Occipital lobe (tissue), 3 donors: ENCODE results near the gene CCDC137. TPM values are rescaled to one million over a fixed set of nuclear protein-coding genes. Genes with fewer than 3 reads are reported as not detected.

Source experiments
- DNase-seq: peaks from one replicate; lab custom pipeline; 2025; lab: John Stamatoyannopoulos, UW
- small RNA-seq: library from RNA; depleted of rRNA; stranded (forward); fragments of <200 nt; gene quantifications from one replicate; pipeline ENCODE3, GENCODE V24; 2014
- total RNA-seq: library from RNA; depleted of rRNA; stranded (reverse); fragments of >200 nt; gene quantifications from one replicate; pipeline ENCODE4 v1.2.3, GENCODE V29; 2014

The CCDC137 gene
- total RNA-seq, 1 donor from 2014 or later, result 3.9 TPM

- no peak for DNase-seq
These were observed 48.0 kb downstream of the CCDC137 start for GRCh38 chr17:81714412-81715106.

- DNase-seq, result no peak
These were observed 48.8 kb downstream of the CCDC137 start for GRCh38 chr17:81715107-81715871.

GRCh38 chr17:81715872-81716673 is 49.5 kb downstream of the CCDC137 start:
- no peak for DNase-seq

GRCh38 chr17:81716674-81716996 is 50.1 kb downstream of the CCDC137 start:
- DNase-seq, result no peak

GRCh38 chr17:81717049-81717765 is 50.7 kb downstream of the CCDC137 start:
- DNase-seq, result no peak

- DNase-seq, result no peak
These were observed 51.2 kb downstream of the CCDC137 start for GRCh38 chr17:81717766-81718089.

- no peak for DNase-seq
These were observed 53.1 kb downstream of the CCDC137 start for GRCh38 chr17:81719410-81720266.

GRCh38 chr17:81720267-81721071 is 53.9 kb downstream of the CCDC137 start:
- DNase-seq, result no peak

- no peak for DNase-seq
These were observed 55.9 kb downstream of the CCDC137 start for GRCh38 chr17:81722184-81723120.

Small RNA genes within 50 kb of the gene (small RNA-seq; reads per million reads assigned to genes)
- gene MIR6786, result not detected

Other genes with a start within 250 kb of the CCDC137 start
- 3,469 TPM for gene ACTG1, start 153.9 kb upstream of the CCDC137 start, total RNA-seq
- gene FSCN2, start 138.4 kb upstream of the CCDC137 start, total RNA-seq, result 5.6 TPM
- 24.2 TPM for gene FAAP100, start 114.4 kb upstream of the CCDC137 start, total RNA-seq
- gene NPLOC4, start 29.6 kb upstream of the CCDC137 start, total RNA-seq, result 39.5 TPM
- 0.16 TPM for gene TSPAN10, start 29.5 kb upstream of the CCDC137 start, total RNA-seq
- not detected for gene PDE6G, start 10.2 kb upstream of the CCDC137 start, total RNA-seq
- 5.5 TPM for gene OXLD1, start 132 bp upstream of the CCDC137 start, total RNA-seq
- gene ARL16, start 17.1 kb downstream of the CCDC137 start, total RNA-seq, result 34.0 TPM
- 37.6 TPM for gene HGS, start 17.3 kb downstream of the CCDC137 start, total RNA-seq
- gene MRPL12, start 36.6 kb downstream of the CCDC137 start, total RNA-seq, result 4.7 TPM
- gene SLC25A10, start 45.5 kb downstream of the CCDC137 start, total RNA-seq, result 4.2 TPM
- gene GCGR, start 137.4 kb downstream of the CCDC137 start, total RNA-seq, result not detected
- 85.9 TPM for gene MCRIP1, start 166.6 kb downstream of the CCDC137 start, total RNA-seq
- gene PPP1R27, start 168.3 kb downstream of the CCDC137 start, total RNA-seq, result not detected
- 57.4 TPM for gene P4HB, start 193.8 kb downstream of the CCDC137 start, total RNA-seq
- 22.9 TPM for gene ARHGDIA, start 204.6 kb downstream of the CCDC137 start, total RNA-seq
- 78.3 TPM for gene ALYREF, start 224.8 kb downstream of the CCDC137 start, total RNA-seq
- 43.0 TPM for gene ANAPC11, start 225.0 kb downstream of the CCDC137 start, total RNA-seq
- gene NPB, start 235.5 kb downstream of the CCDC137 start, total RNA-seq, result 2.0 TPM
- 24.5 TPM for gene PCYT2, start 244.7 kb downstream of the CCDC137 start, total RNA-seq